ENCODE measurements around the gene ZNF8. TPM values are rescaled to one million over a fixed set of nuclear protein-coding genes. Genes with fewer than 3 reads are reported as not detected.

The ZNF8 gene
- polyA plus RNA-seq, 1 donor from 2014 or later: 5.5 TPM

GRCh38 chr19:58319241-58319640 lies 40.5 kb downstream of the ZNF8 start:
- Histone ChIP-seq H3K36me3 (ENCODE audit: insufficient read depth, low read length) (peaks cover 7% of the 10 kb centered on the region), H4K20me1 (ENCODE audit: insufficient read depth) (no peaks in the 10 kb centered on the region), H3K4me2 (ENCODE audit: low read length) (no peak overlapping the region), H2AFZ (ENCODE audit: low read depth, low read length) (no peak overlapping the region), H3K79me2 (replicated peaks; ENCODE audit: insufficient read depth, low read length) (peaks cover 13% of the 10 kb centered on the region), H3K4me3 (ENCODE audit: low read length) (no peak overlapping the region), H3K27ac (ENCODE audit: low read length) (no peak overlapping the region), H3F3A (ENCODE audit: insufficient read depth, low read length, poor library complexity, severe bottlenecking) (no peaks in the 10 kb centered on the region), H3K9me3 (ENCODE audit: low read length) (no peaks in the 10 kb centered on the region), H3K27me3 (ENCODE audit: insufficient read depth, low read depth, low read length) (no peaks in the 10 kb centered on the region), H3K9ac (ENCODE audit: low read length) (no peak overlapping the region), H3K9me2 (ENCODE audit: insufficient read depth, low read length) (no peaks in the 10 kb centered on the region)
- TF ChIP-seq TAF1 (IDR thresholded peaks at IDR 0.05; ENCODE audit: low read depth): no peak
- TF ChIP-seq POLR2AphosphoS5 (IDR thresholded peaks at IDR 0.05): no peak
- no peak for TF ChIP-seq CTCF (IDR thresholded peaks at IDR 0.05; ENCODE audit: poor library complexity, severe bottlenecking)
- TF ChIP-seq EP300 (conservative IDR thresholded peaks at IDR 0.05; ENCODE audit: poor library complexity, severe bottlenecking): no peak
- TF ChIP-seq RAD21 (conservative IDR thresholded peaks at IDR 0.05): no peak
- no peak for TF ChIP-seq REST (IDR thresholded peaks at IDR 0.05; ENCODE audit: borderline replicate concordance)

- TF ChIP-seq SMC3 (conservative IDR thresholded peaks at IDR 0.05; ENCODE audit: poor library complexity) (no peak), EZH2 (IDR thresholded peaks at IDR 0.05; ENCODE audit: borderline replicate concordance, insufficient read depth, low read length, poor library complexity, severe bottlenecking) (no peak), EP300 (conservative IDR thresholded peaks at IDR 0.05; ENCODE audit: poor library complexity, severe bottlenecking) (no peak), MXI1 (conservative IDR thresholded peaks at IDR 0.05; ENCODE audit: poor library complexity, severe bottlenecking) (no peak), RAD21 (conservative IDR thresholded peaks at IDR 0.05) (no peak), POLR2AphosphoS5 (IDR thresholded peaks at IDR 0.05) (no peak), CTCF (IDR thresholded peaks at IDR 0.05; ENCODE audit: poor library complexity, severe bottlenecking) (no peak), TAF1 (IDR thresholded peaks at IDR 0.05; ENCODE audit: low read depth) (no peak), REST (IDR thresholded peaks at IDR 0.05; ENCODE audit: borderline replicate concordance) (no peak)
- no peaks in the 10 kb centered on the region for H3F3A ChIP-seq (ENCODE audit: insufficient read depth, low read length, poor library complexity, severe bottlenecking)
- peak overlapping the region; percentile 95 for H3K4me2 ChIP-seq (ENCODE audit: low read length)
- H3K27me3 ChIP-seq (ENCODE audit: insufficient read depth, low read depth, low read length): no peaks in the 10 kb centered on the region
- no peaks in the 10 kb centered on the region for H4K20me1 ChIP-seq (ENCODE audit: insufficient read depth)
- H3K79me2 ChIP-seq (replicated peaks; ENCODE audit: insufficient read depth, low read length): peaks cover 43% of the 10 kb centered on the region
- H3K4me3 ChIP-seq (ENCODE audit: low read length): peak overlapping the region; percentile 77
- H3K36me3 ChIP-seq (ENCODE audit: insufficient read depth, low read length): no peaks in the 10 kb centered on the region
- H3K9ac ChIP-seq (ENCODE audit: low read length): peak overlapping the region; percentile 91
- no peak overlapping the region for H2AFZ ChIP-seq (ENCODE audit: low read depth, low read length)
- no peaks in the 10 kb centered on the region for H3K9me3 ChIP-seq (ENCODE audit: low read length)
- peak overlapping the region; percentile 92 for H3K27ac ChIP-seq (ENCODE audit: low read length)
- no peaks in the 10 kb centered on the region for H3K9me2 ChIP-seq (ENCODE audit: insufficient read depth, low read length)
Observed at GRCh38 chr19:58325311-58326022, 46.7 kb downstream of the ZNF8 start.
